NCI-H2081 treated with DMSO at 0.1 percent for 48 hours (cell line): Measurements from ENCODE around the gene PSMD6.

ENCODE experiments used
- DNase-seq: peaks from one replicate; lab custom pipeline; 2025; lab: John Stamatoyannopoulos, UW

PSMD6 gene

DNA sequence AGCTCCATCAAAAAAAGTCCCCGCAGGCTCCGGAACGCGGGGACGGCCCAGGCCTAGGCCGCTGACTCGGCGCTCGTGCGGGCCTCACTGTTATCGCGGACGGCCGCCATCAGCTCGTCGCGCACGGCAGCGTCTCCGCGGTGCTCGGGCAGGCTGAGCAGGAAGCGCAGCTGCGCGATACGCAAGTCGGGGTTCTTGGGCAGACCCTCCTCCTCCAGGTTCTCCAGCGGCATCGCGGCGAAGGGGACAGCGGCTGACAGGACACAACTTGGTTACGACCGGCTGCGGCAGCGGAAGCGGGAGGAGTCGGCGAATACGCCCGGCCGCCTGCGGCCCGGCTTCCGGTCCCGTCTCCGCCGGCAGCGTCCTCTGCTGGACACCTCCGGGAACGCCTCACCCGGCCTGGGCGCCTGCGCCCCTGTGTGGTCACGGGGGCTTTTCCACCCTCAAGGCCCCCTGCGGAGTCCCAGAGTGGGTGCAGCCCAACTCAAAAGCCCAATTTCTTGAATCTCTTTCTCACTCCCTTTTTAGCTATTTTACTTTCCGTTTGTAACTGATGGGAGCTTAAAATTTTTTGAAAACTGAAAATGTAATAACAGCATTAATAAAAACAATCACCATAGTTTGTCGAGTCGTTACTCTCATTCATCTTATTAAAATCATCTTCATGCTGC is at the start of gene PSMD6:
Gene PSMD6 (minus strand): TSS at position 308 of the 674 bp plus-strand sequence. CDS start 75 bp downstream, at position 233.
- DNase-seq, result peak; percentile 7

DNA sequence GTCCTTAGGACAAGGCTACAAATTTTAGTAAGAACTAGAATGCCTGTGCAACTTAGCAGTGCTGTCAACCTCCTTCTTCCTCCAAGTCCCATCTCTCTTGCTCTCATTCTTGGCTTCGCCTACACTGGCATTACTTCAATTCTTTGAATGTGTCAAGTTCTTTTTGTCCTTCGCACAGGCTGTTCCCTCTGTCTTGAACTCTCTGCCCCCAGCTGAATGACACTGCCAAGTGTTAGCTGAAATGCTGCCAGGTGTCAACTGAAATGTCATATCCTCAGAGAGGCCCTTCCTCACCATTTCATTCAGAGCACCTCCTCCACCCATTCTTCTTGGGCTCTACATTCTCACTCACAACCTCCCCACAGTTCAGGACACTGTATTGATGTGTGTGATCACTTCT is 48.8 kb upstream of the PSMD6 start:
- no peak for DNase-seq

DNA sequence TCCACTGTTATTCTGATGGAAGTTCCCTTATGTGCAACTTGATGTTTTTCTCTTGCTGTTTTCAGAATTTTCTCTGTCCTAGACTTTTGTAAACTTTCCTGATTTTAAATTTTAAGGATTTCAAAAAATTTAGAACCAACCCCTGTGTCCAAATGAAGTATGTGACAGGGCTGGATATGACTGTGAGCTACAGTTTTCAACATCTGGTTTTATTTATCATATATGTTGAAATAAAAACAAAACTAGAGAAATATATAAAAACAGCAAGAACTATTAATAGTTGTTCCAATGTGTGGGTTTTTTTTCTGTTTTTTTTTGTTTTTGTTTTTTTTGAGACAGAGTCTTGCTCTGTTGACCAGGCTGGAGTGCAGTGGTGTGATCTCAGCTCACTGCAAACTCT is 47.4 kb upstream of the PSMD6 start:
- no peak for DNase-seq

GRCh38 chr3:64067506-64068346 is 44.4 kb upstream of the PSMD6 start:
- DNase-seq, result no peak

DNA sequence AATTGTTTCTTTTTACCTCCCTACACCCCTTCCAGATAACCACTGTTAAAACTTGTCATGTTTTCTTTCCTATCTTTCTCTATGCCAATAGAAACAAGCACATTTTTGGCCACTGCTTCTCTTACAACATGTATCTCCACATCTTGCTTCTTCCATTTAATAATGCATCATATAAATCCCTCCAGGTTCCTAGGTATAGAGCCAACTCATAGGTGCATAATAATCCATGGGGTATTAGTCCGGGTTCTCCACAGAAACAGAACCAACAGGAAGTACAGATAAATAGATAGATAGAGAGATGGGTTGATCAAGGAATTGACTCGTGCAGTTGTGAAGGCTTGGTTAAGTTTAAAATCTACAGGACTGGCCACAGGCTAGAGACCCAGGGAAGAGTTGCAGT is 41.5 kb upstream of the PSMD6 start:
- no peak for DNase-seq

- DNase-seq, result no peak
Measured at GRCh38 chr3:64063983-64064438, 40.7 kb upstream of the PSMD6 start.

DNA sequence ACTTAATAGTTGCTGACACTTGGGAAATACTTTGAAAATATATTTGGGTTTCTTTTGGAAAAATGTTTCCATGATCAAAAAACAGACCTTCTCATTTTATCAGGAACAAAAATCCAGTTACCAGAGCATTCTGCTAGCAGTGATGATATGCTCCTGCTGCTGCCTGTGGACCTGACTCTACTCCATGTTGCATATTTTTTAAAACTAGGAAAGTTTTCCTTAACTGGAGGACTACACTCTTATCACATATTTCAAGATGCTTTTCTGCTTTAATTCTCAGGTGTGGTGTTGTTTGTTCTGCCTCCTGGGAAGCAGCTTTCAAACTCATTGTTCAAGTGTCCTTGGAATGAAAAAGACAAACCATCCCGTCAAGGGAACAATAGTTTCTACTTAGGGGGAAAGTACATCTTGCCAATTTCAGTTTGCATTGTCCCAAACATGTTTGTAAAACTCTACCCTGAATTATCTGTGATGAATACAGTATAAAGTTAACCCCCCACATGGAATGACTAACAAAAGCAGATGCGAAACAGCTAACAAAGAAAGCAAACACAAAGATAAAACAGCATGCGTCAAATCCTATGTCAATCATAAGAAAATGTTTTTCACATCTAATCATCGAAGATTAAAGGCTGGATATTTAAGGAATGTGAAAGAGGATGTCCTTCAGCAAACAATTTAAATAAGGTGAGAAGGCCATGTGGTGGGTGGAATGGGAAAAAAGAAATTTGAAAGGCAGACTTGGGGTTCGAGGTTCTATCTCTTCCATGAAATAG is 40.1 kb upstream of the PSMD6 start:
- no peak for DNase-seq

DNA sequence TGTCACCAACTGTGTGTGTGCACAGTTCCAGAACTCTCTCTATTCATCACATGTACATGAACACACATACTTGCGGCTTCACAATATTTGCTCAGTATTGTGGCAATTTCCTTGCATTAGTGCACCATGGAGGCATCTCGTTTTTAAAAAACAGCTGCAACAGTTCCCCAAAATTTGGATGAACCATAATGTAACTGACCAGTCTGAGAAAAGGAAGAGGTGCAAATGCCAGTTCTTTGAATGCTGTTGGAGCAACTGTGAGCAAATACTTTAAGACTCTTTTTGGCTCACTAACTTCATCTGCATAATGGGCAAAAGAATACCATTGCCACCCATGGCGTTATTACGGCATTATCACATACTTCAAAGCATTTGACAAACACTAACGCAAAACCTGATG is 38.3 kb upstream of the PSMD6 start:
- DNase-seq, result no peak

DNA sequence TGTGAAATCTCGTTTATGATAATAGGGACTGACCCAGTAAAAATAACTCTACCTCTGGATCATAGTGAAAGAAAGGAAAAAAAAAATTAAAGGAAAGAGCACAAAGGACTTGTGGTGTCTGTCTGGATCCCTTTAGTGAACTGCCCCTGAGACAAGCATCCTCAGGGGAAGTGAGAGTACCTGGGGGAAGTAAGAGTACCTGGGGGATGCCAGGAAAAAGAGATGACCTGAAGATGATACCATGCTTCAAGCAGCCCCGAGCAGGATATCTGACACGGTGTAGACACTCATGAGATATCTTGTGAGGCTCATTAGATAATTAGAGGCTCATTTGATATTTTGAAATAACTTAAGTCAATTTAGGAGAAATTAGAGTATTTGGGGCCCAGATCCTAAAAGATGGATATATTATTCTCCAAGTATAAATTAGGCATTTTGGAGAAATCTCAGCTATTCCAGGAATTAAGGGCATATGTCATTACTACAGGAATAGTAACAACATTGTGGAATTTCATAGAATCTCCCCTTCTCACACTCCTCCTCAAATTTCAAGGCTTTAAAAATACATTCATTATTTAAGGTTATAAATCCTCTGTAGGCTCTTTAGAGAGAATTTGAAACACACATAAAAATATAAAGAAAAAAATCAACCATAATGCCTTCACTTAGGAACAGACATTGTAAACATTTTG is 36.3 kb upstream of the PSMD6 start:
- no peak for DNase-seq

GRCh38 chr3:64058566-64058965 is 35.3 kb upstream of the PSMD6 start:
- no peak for DNase-seq

DNA sequence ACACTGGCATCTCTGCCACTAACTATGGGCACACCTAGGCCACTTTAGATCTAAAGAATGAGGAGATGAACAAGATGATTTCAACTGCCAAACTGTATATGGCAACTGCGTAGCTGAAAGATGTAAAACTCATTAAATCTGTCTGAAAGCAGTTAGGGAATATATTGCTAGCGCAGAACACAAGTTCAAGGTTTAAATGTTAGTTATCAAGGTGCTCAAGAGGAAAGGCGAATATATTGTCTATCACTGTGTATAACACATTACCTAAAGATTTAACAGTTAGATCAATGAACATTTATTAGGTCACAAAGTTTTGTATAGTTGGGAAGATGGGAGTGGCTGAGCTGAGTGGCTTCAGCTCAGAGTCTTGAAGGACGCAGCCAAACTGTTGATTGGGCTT is 33.9 kb upstream of the PSMD6 start:
- no peak for DNase-seq

DNA sequence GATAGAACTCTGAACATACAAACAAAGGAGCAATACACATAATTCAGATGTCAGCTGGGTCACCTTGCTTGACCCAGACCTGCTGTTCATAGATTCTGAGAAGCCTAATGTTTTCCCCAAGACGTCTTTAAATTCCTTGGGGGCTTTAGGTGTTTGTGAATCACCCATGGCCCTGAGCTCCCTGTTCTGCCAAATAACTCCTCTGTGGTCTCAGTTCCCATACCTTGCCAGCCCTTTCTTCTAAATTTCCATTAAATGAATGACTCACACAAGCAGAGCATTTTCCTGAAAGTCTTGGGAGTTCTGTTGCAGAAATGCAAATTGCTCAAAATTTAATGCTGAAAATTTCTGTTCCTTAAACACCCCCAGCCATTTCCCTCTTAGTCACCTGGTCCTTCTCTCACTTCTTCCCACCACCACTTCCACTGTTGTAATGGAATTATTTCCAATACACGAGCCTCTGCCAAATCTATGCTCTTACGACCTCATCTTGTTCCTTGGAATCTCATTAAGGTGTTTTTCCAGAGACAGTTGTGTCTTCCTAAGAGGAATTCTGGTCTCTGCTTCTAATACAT is 33.4 kb upstream of the PSMD6 start:
- no peak for DNase-seq

GRCh38 chr3:64055076-64055475 is 31.8 kb upstream of the PSMD6 start:
- DNase-seq, result no peak

DNA sequence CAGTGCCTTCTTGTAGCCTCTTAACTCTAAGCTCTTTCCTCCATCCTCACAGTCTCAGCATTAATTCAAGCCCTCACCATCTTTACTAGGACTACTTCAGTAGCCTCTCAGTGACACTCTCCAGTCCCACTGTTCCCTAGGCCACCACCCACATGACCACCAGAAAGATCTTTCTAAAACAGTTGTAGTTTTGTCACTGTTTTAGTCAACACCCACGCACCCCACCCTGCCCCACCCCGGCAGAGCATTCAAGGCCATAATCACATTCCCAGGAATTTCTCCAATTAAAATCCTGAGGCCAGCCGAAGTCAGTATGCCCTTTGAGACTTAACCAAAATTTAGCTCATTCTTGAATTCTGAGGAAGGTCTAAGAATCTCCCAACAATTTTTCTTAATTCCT is 31.2 kb upstream of the PSMD6 start:
- DNase-seq, result no peak

DNA sequence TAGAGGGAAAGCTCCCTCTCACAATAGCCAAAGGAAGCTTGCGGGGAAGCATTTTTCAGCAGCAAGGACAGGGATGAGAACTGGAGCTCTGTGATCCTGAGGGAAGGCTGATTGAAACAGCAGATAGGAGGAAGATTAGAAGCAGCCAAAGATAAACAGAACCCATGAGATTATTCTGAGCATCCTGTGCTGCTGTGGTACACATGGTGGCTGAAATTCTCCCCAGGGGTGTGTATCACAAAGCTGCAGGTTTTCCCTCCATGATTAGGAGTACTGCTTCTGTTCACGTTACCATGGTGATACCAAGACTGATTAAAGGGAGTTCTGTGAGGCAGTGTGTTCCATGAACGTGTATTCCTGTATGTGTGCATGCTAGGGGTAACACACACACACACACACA is 30.3 kb upstream of the PSMD6 start:
- DNase-seq, result no peak

DNA sequence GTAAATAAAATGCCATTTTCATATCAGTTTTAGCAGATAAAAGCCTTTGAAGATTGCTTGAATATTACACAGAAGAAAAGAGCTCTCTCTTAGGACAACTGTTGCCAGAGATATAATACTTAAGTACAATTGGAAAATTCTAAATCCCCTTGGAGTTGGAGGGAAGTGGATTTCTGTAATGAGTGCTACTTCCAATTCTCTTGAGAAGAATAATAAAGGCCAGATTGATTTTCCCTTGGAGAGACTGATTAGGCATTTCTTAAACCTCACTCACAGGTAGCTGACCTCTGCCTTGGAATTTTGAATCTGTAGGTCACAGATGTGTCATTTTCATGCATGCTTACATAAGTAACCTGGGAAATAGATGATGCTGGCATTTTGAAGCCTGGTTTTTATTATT is 29.8 kb upstream of the PSMD6 start:
- no peak for DNase-seq

GRCh38 chr3:64049832-64050231 is 26.5 kb upstream of the PSMD6 start:
- no peak for DNase-seq

DNA sequence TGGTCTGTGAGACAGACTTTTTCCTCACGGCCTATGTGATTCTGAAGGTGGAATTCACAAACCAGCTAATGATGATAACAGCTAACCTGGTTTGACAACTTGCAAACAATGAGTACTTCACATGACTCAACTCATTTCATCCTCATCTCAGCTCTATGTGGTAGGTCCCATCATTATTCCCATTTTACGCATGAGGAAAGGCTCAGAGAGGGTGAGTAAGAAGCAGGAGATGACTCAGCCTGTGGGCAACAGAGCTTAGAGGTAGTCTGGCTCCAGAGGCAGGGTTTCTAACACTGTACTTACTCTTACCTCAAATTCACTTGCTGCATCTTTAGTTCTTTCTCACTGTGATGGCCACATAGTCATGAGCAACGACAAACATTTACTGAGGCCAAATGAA is 25.8 kb upstream of the PSMD6 start:
- DNase-seq, result no peak

DNA sequence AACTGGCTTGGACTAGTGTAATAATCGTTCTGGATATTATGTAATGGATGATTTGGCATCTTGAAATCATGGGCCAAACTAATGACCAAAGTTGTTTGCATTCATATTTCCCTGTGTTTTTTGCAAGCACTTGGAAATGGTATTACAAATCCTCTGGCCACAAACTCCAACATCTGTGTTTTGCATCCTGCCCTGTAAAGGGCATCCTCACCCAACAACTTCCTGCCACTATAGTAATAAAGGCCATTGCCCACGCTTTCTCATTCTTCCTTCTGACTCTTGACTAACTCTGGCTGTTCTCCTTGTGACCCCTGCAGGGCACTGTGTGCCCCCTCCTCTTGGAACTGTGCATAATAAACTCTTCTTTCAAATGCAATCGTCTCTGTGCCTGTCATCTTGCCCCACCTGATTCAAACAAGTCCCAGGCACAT is 25.4 kb upstream of the PSMD6 start:
- no peak for DNase-seq

DNA sequence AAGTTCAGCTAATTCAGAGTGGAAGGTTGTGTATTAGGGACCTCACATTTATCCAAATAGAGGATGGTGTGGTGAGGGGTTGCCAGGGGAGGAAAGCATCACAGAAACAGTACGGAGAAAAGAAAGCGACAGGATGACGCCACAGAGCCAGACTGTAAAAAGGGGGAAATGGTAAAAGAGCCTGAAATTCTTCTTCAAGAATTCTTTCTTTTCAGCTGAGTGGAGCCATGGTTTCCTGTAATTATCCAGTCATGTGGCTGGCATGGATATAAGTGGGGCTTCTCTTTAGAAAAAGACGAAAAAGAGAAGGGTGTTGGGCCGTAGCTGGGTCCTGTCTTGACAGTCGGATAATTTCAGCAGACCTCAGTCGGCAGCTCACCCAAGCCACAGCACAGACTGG is 24.5 kb upstream of the PSMD6 start:
- DNase-seq, result no peak

DNA sequence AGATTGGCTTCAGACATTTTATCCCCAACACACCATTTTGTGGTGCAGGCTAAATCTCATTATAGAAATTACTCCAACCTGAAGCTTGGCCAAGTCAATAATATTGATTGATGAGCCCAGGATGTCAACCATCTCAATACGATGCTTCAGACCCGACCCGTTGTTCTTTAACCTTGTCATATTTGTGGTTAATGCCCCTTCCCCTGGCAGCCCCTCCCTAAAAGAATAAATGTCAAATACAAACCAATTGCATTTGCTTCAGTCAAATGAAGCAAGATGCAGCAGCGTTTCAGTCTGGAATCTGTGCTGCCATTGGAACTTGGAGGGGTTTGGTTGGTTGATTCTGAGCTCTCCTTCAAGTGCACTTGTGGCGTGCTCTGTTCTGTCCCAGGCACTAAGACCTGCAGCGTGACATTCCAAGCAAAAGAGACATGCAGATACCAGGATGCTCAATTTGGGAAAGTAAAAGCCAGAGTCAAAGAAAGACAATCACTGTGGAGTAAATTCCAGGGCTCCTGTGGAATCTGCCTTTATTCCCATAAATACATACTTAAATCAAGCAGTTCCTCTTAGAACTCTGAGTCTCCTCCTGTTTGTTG is 23.8 kb upstream of the PSMD6 start:
- DNase-seq, result no peak
